Measurements from ENCODE around the gene IGHMBP2.

Gene IGHMBP2

GRCh38 chr11:68890490-68891231, 13.0 kb upstream of the IGHMBP2 start:
- DNase-seq, result peak; percentile 46

GRCh38 chr11:68891351-68891948, 12.2 kb upstream of the IGHMBP2 start:
- no peak for DNase-seq

GRCh38 chr11:68892576-68892975, 11.1 kb upstream of the IGHMBP2 start:
- no peak for DNase-seq

GRCh38 chr11:68893282-68893681, 10.4 kb upstream of the IGHMBP2 start:
- no peak for DNase-seq

GRCh38 chr11:68896171-68896959, 7.3 kb upstream of the IGHMBP2 start:
- no peak for DNase-seq

GRCh38 chr11:68897441-68897840, 6.2 kb upstream of the IGHMBP2 start:
- DNase-seq, result no peak

GRCh38 chr11:68900835-68901381, 2.8 kb upstream of the IGHMBP2 start:
- no peak for DNase-seq

GRCh38 chr11:68904248-68904847, 657 bp downstream of the IGHMBP2 start:
- DNase-seq, result peak; percentile 22

GRCh38 chr11:68905421-68906360, 2.0 kb downstream of the IGHMBP2 start:
- no peak for DNase-seq

- DNase-seq, result no peak
Measured at GRCh38 chr11:68908273-68908672, 4.6 kb downstream of the IGHMBP2 start.

GRCh38 chr11:68910965-68911364, 7.3 kb downstream of the IGHMBP2 start:
- no peak for DNase-seq

GRCh38 chr11:68911731-68912130, 8.0 kb downstream of the IGHMBP2 start:
- DNase-seq, result no peak

GRCh38 chr11:68912254-68912653, 8.6 kb downstream of the IGHMBP2 start:
- no peak for DNase-seq

- no peak for DNase-seq
Measured at GRCh38 chr11:68913188-68913587, 9.5 kb downstream of the IGHMBP2 start.

- no peak for DNase-seq
Measured at GRCh38 chr11:68914761-68915160, 11.1 kb downstream of the IGHMBP2 start.

GRCh38 chr11:68916439-68916838, 12.7 kb downstream of the IGHMBP2 start:
- no peak for DNase-seq

GRCh38 chr11:68923614-68924013, 19.9 kb downstream of the IGHMBP2 start:
- no peak for DNase-seq

- DNase-seq, result no peak
Measured at GRCh38 chr11:68924073-68924925, 20.6 kb downstream of the IGHMBP2 start.

GRCh38 chr11:68925611-68926010, 21.9 kb downstream of the IGHMBP2 start:
- DNase-seq, result no peak

GRCh38 chr11:68927280-68928135, 23.8 kb downstream of the IGHMBP2 start:
- no peak for DNase-seq
